Globus pallidus (tissue), 1 donor: ENCODE data around the gene HSH2D.

Experiments used
- DNase-seq: peaks from one replicate; pipeline ENCODE4 v3.0.0-alpha.2; 2015; ENCODE audit warnings: low spot score

HSH2D gene

DNA sequence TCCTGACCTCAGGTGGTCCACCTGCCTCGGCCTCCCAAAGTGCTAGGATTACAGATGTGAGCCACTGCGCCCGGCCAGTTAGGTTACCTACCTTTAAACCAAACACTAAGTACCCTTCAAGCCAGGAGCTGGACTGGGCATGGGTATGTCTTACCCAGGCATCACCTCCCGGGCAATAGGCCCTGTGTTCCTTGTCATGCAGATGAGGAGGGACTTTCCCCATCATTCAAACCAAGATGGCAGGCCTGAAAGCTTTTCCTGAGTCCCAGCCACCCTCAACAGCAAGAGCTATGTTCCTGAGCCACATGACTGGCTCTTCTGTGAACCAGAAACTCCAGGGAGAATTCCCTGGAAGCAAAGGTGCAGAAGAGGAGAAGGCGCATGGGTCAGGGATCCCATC lies 22.3 kb upstream of the HSH2D start:
- no peak for DNase-seq

DNA sequence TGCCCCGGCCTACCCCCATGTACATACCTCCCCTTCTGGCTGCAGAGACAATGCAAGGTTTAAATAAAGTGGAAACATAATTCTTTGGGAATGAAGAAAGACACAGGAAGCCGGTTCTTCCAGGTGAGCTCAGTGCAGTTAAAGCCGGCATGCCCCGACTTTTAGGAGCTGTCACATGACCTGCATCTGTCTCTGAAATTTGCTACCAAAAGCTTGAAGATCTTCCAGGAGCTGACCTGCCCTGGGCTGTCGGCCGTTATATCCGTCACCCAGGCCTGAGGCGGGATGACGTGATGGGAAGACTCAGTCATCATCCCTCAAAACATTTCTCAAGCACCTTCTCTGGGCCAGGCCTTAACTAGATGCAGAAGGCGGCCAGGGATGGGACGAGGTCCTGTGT lies 21.5 kb upstream of the HSH2D start:
- no peak for DNase-seq

DNA sequence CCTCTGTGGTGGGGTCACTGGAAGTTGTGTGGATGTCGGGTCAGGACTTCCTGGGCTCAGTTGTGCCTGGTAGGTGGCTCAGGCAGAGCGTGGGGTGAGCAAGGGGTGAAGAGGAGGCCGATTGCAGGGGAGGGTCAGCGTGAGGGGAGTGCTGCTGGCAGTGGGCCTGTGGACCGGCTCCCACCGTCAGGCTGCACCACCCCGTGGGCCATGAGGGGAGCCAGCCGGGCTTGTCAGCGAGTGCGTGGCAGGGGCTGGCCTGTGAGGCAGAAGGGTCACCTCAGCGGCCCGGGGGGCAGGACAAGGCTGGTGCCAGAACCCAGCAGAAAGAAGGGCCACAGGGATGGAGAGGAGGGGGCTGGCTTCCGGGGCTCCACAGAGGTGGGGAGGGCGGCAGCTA lies 18.5 kb upstream of the HSH2D start:
- no peak for DNase-seq

DNA sequence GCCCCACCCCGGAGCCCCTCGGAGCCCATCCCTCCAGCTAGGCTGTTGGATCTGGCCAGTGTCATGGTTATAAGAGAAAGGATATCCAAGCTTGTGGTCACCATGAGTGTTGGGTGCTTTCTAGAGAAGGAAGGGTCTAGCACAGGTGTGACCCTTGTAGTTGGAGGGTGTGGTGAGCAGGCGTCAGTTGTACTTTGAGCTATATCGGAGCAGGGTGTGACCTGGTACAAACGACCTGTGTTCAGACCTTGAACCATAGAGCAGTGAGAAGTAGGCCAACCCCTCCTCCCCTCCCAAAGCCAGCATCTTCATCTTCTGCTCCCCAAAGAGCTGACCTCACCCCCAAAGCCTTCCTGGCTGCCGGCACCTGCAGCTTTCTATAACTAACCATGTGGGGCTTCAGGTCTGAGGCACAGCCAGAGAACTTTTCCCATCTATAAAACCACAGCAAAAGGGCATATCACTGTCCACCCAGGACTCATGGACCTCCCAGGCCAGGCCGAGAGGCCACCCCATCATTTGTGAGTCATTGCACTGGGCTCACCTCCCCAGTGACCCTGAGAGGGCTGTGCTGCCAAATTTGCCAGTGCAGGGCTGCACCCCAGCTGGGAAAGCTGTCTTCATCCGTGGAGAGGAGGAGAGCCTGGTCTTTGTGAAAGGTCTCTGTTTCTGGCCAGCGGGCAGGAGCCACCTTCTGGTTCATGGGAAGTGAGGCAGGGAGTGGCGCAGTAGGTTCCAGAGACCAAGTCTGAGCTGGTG lies 17.6 kb upstream of the HSH2D start:
- no peak for DNase-seq

DNA sequence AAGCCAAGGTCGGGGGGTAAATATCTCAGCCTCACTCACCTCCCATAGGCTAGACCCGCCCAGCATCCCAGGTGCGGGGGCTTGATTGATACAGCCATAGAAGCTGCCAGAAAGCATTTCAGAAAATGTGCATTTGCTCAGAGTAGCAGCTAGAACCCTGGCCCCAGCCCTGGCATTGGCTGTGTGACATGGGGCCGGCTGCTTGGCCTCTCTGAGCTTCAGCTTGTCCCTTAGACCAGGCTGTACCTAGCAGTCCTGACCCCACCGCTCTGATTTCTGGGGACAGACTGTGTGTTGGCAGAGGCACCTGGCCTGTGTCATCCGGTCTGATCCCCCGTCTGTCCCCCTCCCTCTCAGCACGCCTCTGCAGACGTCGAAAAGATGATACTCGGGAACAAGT lies 16.4 kb upstream of the HSH2D start:
- DNase-seq = no peak

DNA sequence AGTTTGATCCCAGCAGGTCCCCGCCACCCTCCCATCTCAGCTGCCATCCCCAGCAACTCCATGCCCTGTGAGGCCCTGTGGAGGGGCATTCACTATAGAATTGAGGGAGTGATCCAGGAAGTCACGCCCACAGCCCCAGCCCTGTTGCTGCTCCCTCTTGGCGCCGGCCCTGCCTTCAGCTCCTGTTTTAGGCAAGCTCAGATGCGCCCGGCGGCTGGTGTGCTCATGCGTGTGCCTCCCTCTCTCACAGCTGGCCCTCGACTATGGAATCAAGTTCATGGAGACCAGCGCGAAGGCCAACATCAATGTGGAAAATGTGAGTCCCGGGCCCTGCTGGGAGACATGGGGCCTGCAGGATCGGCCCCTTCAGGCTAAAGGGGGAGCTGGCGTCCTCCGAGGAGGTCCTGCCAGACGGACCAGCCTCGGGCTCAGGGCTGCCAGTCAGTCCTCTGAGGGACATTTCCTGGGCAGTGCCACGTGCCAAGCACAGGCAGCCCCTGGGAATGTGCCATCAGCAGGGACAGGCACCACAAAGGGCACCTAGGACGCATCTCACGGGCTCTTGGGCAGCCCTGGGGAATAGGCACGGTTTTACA lies 15.6 kb upstream of the HSH2D start:
- DNase-seq = no peak

DNA sequence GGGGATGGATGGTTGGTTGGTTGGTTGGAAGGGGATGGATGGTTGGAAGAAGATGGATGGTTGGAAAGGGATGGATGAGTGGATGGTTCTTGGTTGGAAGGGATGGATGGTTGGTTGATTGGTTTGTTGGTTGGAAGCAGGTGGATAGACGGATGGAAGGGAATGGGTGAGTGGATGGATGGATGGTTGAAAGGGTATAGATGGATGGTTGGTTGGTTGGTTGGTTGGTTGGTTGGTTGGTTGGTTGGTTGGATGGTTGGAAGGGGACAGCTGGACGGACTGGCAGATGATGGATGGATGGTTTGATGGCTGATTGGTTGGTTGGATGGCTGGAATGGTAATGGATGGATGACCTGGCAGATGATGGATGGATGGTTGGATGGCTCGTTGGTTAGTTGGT lies 11.8 kb upstream of the HSH2D start:
- DNase-seq = no peak

DNA sequence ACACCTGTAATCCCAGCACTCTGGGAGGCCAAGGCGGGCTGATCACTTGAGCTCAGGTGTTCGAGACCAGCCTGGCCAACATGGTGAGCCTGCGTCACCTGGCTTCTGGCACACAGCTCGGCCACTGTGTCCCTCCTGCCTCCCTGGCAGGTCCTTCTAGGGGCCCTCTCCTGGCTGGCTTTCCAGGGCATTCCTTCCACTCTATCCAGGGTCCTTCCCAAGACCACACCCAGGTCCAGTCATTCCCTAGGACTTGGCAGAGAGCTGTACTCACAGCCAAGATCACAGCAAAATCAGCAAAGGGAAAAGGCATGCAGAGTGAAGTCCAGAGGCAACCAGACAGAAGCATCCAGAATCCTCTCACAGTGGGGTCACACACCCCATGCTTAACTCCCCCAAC lies 9.7 kb upstream of the HSH2D start:
- DNase-seq = no peak

DNA sequence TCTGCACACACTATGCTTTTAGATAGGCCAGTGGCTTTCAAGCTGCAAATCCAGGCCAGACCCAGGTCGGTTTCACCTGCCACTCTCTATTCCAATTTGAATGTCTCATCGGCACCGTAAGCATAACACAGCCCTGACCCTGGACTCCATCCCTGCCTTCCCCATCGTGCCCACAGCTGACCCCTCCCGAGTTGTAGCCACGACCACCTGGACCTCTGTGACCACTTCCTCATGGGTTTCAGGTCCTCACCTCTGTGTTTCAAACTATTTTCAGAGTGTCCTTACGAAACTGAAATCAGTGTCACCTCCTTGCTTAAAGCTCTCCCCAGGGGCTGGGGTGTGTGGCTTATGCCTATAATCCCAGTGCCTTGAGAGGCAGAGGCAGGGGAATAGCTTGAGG lies 9.0 kb upstream of the HSH2D start:
- DNase-seq = no peak

DNA sequence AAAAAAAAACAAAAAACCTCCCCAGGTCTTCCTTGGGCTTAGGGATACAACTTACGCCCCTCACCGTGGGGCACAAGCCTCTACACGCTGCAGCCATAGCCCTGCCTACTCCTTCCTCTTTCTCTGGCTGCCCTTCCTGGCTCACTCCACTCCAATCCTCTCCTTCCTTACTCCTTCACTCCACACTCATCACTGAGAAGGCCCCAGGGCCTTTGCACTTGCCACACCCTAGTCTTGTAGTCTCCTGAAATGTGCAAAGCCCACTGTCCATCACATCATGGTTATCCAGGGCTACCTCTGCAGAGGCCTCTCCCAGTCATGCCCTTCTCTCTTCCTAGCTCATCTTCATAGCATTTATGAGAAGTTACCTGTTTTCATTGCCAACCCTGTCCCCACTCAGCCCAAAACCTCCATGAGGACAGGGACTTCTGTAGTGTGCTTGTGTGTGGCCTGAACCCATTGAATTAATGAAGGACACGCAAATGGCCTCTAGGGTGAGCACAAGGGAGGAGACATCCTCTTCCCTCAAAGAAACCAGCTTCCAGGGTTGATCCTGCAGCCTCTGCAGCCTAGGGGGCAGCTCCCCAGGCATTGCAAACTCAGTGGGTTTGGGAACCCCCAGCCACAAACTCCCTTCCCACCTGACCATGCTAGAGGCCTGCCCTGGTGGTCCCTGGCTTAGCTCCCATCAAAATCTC lies 7.9 kb upstream of the HSH2D start:
- DNase-seq = no peak

DNA sequence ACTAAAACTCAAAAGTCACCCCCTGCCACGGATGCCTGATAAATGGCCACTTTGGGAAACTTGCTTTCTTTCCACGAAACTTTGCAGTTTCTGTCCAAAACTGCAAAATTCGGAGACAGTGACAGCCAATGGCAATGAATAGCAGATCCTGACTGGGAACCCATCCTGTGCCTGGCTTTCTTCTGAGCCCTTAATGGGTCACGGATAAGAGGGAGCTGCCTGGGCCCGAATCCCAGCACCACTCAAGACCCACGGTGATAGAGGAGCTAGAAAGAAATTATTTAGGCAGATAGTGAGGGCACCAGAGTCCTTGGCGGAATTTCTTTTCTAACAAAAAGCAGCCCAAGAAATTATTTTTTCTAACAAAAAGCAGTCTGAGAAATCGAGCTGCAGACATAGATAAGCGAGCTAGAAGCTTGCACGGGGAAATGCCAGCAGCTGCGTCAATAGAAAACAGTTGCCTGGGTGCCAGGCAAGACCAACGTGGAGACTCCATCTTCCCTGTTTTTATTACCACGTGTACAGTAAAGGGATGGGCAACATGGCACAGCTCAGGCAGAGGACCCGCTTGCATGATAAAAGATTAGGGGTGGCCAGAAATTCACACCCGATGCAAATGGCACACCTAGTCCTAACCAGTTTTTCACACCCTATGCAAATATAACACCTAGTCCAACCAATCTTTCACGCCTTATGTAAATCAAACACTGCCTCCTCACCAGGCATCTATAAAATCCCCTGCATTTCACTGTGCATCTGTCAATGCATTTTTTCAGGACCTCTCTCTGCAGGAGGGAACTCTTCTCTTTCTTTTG lies 7.1 kb upstream of the HSH2D start:
- DNase-seq = no peak

DNA sequence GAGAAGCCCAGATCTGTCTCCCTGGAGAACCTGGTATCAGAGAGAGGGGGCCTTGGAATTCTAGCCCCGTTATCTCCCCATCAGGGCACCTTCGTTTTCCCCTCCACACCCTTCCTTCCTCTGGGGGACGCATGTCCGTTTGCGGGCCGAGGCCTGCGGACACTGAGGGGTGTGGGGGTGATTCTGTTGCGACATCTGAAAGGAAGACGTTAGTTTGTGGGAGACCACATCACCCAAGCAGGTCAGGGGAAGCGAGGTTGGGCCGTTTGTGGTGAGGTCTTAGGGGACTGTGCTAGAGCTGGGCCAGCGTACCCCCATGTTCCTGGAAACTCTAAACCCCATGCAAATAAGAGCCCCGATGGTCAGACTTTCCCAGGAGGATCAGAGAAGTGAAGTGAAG lies 3.7 kb upstream of the HSH2D start:
- no peak for DNase-seq

DNA sequence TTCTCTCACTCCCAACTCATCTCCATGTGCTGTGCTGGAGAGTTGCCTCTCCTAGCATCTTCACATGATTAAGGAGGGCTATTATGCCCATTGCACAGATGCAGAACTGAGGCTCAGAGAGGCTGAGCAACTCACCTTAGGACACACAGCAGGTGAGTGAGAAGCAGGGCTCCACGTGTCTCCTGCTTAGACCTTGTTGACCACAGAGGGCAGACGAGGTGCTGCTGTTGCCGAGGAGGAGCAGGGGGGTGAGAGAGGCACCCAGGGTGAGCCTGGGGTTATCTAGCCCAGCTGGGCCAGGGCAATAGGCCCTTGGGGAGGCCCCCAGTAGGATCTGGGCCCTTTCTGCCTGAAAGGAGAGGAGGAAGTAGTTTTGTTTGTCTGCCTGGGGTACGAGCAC lies 2.4 kb upstream of the HSH2D start:
- no peak for DNase-seq

DNA sequence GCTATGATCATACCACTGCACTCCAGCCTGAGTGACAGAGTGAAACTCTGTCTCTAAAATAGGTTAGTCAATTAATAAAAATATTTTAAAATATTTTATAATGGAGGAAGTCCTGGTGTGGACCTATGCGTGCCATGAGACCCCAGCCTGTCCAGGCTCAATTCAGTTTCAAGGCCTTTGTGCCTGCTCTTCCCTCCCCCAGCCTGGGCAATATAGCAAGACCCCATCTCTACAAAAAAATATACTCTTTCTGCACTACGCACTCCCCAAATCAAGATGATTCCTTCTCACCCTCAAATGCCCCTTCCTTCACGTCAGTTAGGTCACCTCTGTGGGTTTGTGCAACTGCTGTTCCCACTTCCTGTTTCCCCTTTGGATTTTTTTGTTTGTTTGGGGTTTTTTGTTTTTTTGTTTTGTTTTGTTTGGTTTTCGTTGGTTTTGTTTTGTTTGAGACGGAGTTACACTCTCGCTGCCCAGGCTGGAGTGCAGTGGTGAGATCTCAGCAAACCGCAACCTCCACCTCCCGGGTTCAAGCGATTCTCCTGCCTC lies 1.4 kb upstream of the HSH2D start:
- no peak for DNase-seq

DNA sequence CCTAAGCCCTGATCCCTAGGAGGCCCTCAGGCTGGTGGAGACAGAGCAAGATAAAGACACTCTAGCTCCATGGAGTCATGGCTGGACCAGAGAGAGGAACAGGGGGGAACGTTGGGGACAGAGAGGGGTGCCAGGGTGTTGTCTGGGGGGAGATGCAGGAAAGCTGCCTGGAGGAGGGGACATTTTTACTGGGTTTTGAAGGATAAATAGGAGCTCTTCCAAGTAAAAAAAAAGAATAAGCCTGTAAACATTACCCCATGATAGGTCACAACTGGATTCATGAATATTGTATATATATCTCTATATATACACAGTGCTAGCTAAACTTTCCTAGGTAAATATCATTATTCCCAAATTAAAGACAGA lies 714 bp downstream of the HSH2D start:
- no peak for DNase-seq

DNA sequence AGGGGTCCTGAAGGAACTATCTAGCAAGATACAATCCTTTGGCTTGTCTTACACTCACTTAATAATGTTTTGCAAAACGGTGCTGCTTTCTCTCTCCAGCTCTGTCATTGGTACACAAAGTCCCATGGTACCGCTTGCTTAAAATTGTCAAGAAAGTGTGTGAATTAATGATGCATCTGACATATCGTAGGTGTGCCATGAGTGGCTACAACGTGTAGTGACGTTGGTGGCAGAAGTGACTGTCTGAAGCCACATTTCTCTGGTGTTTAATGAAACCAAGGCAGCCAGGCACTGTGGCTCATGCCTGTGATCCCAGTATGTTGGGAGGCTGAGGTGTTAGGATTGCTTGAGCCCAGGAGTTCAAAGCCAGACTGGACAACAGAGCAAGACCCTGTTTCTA lies 2.6 kb downstream of the HSH2D start:
- DNase-seq = no peak

DNA sequence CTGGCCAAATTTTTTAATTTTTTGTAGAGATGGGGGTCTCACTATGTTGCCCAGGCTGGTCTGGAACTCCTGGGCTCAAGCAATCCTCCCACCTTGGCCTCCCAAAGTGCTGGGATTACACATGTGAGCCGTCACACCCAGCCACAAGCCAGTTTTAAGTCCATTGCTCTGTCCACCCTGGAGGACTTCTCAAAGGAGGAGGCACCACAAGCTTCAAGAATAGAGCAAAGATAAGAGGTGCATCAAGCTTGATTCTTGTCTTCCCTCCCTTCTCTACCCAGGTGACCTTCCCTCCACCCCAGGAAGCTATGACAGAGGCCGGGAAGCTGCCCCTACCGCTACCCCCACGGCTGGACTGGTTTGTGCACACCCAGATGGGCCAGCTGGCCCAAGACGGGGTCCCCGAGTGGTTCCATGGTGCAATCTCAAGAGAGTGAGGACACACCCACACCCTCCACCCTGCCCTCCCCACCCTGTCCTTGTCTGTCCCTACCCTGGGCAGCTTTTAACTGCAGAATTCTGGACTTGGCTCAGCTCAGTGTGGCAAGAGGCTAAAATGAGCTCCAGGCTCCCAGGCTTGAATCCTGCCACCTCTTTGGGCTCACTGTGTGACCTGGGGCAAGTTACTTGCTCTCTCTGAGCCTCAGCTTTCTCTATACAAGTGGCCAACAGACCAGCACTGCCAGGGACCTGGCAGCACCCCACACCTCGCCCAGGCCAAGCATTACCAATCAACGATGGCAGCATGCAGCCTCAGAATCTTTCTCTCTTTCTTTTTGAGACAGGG lies 5.2 kb downstream of the HSH2D start:
- DNase-seq = no peak

DNA sequence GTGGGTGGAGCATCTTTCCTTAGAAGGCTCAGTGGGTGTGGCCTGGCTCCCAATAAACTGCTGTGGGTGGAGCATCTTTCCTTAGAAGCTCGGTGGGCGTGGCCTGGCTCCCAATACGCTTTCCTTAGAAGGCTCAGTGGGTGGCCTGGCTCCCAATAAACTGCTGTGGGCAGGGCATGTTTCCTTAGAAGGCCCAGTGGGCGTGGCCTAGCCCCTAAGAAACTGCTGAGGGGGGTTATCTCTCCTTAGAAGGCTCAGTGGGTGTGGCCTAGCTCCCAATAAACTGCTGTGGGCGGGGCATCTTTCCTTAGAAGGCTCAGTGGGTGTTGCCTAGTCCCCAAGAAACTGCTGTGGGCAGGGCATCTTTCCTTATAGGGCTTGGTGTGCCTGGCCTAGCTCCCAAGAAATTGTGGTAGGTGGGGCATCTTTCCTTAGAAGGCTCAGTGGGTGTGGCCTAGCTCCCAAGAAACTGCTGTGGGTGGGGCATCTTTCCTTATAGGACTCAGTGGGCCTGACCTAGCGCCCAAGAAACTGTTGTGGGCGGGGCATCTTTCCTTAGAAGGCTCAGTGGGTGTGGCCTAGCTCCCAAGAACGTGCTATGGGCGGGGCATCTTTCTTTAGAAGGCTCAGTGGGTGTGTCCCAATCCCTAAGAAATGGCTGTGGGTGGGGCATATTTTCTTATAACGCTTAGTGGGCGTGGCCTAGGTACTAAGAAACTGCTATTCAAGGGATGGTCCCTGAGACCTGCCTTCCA lies 10.3 kb downstream of the HSH2D start:
- no peak for DNase-seq

DNA sequence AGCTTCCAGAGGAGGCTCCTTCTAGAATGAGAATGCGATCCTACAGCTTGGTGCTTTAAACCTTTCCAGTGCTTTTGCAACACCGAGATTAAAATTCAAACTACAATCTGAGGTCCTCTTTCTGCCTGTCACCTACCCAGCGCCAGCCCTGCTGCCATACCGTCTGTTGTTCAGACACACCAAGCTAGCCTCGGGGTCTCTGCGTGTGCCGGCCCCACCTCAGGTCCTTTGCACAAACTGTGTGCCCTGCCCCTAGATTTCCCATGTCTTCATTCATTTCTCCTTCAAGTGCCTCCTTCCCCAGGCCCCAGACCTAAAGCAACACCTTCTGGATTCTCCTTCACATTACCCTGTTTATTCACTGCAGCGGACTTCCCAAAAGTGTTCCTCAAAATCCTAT lies 11.1 kb downstream of the HSH2D start:
- DNase-seq = no peak

DNA sequence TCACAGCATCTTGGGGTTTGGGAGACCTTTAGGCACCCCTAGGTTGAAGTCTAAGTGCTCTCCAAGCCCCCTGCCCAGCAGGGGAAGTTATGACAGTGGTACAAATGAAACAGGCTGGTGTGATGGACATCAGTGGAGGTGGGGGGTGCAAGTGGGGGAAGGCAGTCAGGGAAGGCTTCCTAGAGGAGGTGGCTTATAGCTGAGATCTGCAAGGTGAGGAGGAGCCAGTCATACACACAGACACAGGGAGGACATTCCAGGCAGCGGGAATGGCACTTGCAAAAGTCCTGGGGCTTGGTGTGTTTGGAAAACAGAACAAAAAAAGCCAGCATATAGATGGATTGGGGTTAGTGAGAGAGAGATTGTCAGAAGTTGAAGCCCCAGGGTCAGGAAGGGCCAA lies 11.6 kb downstream of the HSH2D start:
- no peak for DNase-seq

DNA sequence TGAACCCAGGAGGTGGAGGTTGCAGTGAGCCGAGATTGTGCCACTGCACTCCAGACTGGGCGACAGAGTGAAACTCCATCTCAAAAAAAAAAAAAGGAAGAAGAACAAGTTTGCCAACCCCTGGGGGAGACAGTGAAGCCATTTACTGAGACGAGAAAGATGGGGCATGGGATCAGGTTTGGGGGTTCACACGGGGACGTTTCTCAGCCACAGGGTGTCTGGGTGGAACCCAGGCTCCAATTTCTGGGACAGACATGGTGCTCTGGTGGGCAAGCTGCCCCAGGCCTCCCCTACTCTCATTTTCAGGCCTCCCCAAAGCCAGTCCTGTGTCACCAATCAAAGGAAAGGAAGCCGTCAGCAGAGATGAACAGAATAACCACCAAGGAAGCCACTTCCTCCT lies 13.4 kb downstream of the HSH2D start:
- no peak for DNase-seq
